Myocyte (in vitro differentiated cells): ENCODE data around the gene ARHGEF25. TPM values are rescaled to one million over a fixed set of nuclear protein-coding genes. Genes with fewer than 3 reads are reported as not detected.

Source experiments
- total RNA-seq: library from RNA; depleted of rRNA; stranded (reverse); fragments of >200 nt; gene quantifications from 2 replicates; pipeline ENCODE4 v1.2.3, GENCODE V29; 2014

Gene ARHGEF25
- total RNA-seq, 1 donor from 2014 or later = 8.6 TPM

Other genes starting within 250 kb of the ARHGEF25 start
- 20.3 and 24.6 TPM in 2 replicates for gene R3HDM2, start 180.4 kb upstream of the ARHGEF25 start, total RNA-seq
- gene INHBC, start 176.7 kb upstream of the ARHGEF25 start, total RNA-seq = not detected in 2 replicates
- 12.2 and 15.7 TPM in 2 replicates for gene INHBE, start 156.1 kb upstream of the ARHGEF25 start, total RNA-seq
- gene GLI1, start 151.7 kb upstream of the ARHGEF25 start, total RNA-seq = 0.56 and 0.78 TPM in 2 replicates
- 9.8 and 14.7 TPM in 2 replicates for gene ARHGAP9, start 131.6 kb upstream of the ARHGEF25 start, total RNA-seq
- gene MARS1, start 123.4 kb upstream of the ARHGEF25 start, total RNA-seq = 131 and 146 TPM in 2 replicates
- gene DDIT3, start 90.9 kb upstream of the ARHGEF25 start, total RNA-seq = 30.0 and 37.1 TPM in 2 replicates
- gene MBD6, start 88.6 kb upstream of the ARHGEF25 start, total RNA-seq = 6.3 and 8.2 TPM in 2 replicates
- 170 and 179 TPM in 2 replicates for gene DCTN2, start 64.2 kb upstream of the ARHGEF25 start, total RNA-seq
- not detected in 2 replicates for gene KIF5A, start 61.4 kb upstream of the ARHGEF25 start, total RNA-seq
- 15.4 and 20.2 TPM in 2 replicates for gene PIP4K2C, start 20.2 kb upstream of the ARHGEF25 start, total RNA-seq
- 22.1 and 22.5 TPM in 2 replicates for gene DTX3, start 6.6 kb upstream of the ARHGEF25 start, total RNA-seq
- 2.5 and 3.4 TPM in 2 replicates for gene B4GALNT1, start 21.8 kb downstream of the ARHGEF25 start, total RNA-seq
- gene OS9, start 82.7 kb downstream of the ARHGEF25 start, total RNA-seq = 288 and 306 TPM in 2 replicates
- 9.8 and 30.2 TPM in 2 replicates for gene AGAP2, start 127.3 kb downstream of the ARHGEF25 start, total RNA-seq
- 50.7 and 141 TPM in 2 replicates for gene TSPAN31, start 133.6 kb downstream of the ARHGEF25 start, total RNA-seq
- gene CDK4, start 140.9 kb downstream of the ARHGEF25 start, total RNA-seq = 175 and 180 TPM in 2 replicates
- gene MARCHF9, start 143.7 kb downstream of the ARHGEF25 start, total RNA-seq = 8.7 and 9.1 TPM in 2 replicates
- 1.2 TPM in 1 of 2 replicates, not detected in the other for gene CYP27B1, start 155.6 kb downstream of the ARHGEF25 start, total RNA-seq
- 9.9 and 13.6 TPM in 2 replicates for gene METTL1, start 160.7 kb downstream of the ARHGEF25 start, total RNA-seq
- gene EEF1AKMT3, start 161.2 kb downstream of the ARHGEF25 start, total RNA-seq = 2.7 and 3.1 TPM in 2 replicates
- gene TSFM, start 171.4 kb downstream of the ARHGEF25 start, total RNA-seq = 50.0 and 51.9 TPM in 2 replicates
- 0.48 TPM in 1 of 2 replicates, not detected in the other for gene AVIL, start 207.3 kb downstream of the ARHGEF25 start, total RNA-seq
- 37.9 and 43.4 TPM in 2 replicates for gene CTDSP2, start 235.3 kb downstream of the ARHGEF25 start, total RNA-seq